Fibroblast of skin of right biceps (primary cell): ENCODE measurements around the gene MYH14.

Experiments used
- DNase-seq: peaks from one replicate; pipeline ENCODE4 v3.0.0-alpha.2; 2013

MYH14 gene

DNA sequence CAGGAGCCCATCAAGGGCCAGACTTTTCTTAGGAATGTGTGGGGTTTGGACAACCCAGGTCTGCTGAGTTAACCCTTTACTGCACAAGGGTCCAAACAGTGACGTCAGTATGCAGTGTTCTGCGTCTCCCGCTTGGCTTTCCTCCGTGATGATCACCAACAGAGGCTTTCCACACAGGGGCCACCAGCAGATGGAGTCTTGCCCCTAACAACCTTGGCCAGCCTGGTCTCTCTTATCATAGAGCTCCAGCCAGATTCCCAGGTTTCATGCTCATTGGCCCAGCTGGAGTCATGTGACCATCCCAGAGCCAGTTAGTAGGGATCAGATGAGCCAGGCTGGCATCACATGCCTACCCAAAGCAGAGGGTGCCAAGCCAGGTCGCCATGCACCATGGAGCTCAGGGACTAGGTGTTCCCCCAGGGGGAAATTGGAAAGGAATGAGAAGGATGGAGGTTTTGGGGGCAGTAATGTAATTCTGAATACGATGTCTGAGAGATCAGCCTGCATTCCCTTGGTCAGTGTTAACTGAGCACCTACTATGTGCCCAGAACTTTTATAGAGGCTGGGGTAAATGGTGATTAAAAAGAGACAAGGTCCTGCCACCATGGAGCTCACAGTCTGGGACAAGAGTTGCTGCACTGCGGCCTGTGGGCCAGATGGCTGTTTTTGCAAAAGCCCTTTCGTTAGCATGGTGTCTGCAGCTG, 61.2 kb downstream of the MYH14 start:
- no peak for DNase-seq

DNA sequence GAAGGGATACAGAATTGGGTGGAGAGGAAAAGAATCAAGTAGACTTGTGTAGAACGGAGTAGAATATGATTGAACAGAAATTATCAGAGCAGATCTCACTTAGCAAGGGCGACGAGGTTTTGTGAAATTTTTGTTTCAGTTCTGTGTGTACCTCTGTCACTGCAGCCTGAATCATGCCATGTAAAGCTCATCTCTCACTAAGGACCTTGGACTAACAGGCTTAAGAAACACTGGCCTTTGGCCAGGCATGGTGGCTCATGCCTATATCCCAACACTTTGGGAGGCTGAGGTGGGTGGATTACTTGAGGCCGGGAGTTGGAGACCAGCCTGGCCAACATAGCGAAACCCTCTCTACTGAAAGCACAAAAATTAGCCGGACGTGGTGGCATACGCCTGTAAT, 62.6 kb downstream of the MYH14 start:
- no peak for DNase-seq

GRCh38 chr19:50266896-50267295, 63.5 kb downstream of the MYH14 start:
- DNase-seq, result no peak

DNA sequence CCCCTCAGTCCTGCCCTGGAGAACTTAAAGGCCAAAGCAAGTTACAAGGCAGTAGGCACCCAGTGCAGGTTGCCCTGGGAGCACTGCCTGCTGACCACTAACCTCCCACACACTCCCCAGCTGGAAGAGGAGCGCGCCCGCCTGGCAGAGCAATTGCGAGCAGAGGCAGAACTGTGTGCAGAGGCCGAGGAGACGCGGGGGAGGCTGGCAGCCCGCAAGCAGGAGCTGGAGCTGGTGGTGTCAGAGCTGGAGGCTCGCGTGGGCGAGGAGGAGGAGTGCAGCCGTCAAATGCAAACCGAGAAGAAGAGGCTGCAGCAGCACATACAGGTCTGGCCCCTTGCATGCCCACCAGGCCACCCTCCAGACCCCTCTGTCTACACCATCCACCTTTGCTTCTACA, 64.6 kb downstream of the MYH14 start:
- no peak for DNase-seq

DNA sequence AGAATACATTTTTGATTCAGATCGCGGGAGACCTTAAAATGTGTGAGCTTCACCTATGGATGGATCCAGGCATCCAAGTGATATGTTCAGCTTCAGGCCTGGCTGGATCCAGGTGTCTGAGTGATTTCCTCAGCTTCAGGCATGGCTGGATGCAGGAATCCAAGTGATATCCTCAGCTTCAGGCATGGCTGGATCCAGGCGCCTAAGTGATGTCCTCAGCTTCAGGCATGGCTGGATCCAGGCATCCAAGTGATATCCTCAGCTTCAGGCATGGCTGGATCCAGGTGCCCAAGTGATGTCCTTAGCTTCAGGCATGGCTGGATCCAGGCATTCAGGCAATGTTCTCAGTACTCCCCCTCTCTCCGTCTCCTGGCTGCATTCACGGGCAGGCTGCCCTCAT, 65.1 kb downstream of the MYH14 start:
- DNase-seq, result no peak

DNA sequence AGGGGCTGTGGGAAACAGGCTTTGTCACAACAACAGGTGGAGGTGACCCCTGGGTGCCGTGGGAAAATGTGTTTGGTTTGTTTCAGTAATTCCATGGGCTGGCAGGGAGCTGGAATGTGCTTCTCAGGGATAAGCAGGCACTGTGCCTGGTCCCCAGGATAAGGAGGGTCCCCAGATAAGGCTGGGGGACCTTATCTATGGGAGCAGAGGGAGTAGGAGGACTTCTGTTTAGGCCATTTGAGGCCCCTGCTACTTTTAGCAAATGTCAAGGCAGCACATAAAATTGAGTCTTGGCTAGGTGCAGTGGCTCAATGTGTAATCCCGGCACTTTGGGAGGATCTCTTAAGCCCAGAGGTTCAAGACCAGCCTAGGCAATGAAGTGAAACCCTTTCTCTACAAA, 66.2 kb downstream of the MYH14 start:
- no peak for DNase-seq

DNA sequence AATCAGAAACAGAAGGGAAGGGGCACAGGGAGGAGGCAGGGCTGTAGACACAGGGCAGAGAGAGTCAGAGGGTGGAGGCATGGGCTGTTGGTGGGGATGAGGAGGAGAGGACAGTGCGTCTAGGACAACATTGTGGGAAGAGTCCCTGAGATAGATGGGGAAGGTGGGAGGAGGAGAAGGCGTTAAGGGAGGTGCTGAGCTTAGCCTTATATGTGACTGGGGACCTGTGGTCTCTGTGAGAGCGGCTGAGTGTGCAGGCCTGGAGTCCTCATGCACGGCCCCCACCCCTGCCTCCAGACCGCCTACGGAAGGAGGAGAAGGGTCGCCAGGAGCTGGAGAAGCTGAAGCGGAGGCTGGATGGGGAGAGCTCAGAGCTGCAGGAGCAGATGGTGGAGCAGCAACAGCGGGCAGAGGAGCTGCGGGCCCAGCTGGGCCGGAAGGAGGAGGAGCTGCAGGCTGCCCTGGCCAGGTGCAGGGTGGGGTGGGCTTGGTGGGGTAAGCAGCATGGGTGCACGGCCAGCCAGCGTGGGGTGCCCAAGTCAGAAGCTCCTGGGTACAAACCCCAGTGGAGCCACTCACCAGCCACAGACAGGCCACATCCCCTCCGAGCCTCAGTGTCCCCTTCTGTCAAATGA, 69.0 kb downstream of the MYH14 start:
- DNase-seq, result no peak

DNA sequence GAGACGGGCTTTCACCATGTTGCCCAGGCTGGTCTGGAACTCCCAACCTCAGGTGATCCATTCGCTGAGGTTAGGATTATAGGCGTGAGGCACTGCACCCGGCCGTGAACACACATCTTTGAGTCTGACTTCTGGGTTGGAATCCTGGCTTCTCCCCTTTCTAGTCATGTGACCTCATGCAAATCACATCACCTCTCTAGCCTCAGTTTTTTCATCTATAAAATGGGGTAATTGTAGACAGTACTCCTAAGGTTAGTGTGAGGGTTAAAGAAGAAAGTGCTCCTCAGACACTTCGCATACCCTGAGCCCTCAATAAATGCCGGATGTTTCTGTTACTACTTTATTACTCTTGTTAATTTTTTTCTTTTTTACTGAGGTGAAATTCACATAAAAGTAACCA, 70.4 kb downstream of the MYH14 start:
- DNase-seq, result no peak

- no peak for DNase-seq
Measured at GRCh38 chr19:50275577-50276368, 72.4 kb downstream of the MYH14 start.

DNA sequence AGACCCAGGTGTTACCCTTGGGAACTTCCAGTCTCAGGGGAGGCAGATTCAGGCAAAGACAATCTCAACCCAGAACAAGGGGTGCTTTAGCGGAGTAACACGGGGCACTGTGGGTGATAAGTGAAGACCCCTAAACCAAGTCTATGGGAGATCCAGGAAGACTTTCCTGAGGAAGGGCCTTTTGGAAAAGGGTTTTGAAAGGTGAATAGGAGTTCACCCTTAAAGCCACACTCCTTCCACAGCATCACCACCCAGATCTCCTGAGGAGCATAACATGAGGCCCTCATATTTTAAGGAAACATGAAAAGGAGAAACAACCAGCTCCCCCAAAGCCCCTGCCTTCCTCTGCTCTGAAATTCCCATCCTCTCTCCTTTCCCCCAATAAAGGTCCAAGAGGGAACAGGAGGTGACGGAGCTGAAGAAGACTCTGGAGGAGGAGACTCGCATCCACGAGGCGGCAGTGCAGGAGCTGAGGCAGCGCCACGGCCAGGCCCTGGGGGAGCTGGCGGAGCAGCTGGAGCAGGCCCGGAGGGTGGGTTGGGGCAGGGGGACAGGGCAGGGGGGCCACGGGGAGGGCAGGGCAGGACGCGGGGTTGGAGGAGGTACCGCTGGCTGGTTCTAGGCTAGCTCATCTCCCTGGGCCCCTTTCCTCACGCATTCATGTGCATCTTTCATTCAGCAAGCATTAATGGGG, 73.1 kb downstream of the MYH14 start:
- DNase-seq, result no peak

DNA sequence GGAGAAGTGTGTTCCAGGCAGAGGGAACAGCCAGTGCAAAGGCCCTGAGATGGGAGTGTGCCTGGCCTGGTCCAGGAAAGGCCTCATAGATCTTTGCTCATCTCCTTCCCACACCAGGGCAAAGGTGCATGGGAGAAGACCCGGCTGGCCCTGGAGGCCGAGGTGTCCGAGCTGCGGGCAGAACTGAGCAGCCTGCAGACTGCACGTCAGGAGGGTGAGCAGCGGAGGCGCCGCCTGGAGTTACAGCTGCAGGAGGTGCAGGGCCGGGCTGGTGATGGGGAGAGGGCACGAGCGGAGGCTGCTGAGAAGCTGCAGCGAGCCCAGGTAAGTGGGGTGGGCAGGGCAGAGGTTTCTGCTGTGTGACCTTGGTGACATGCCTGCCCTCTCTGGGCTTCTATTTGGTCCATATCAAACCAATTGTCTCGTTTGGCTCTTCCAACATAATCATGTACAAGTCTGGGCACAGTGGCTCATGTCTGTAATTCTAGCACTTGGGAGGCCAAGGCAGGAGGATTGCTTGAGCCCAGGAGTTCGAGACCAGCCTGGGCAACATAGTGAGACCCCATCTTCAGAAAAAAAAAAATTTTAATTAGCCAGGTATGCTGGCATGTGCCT, 74.7 kb downstream of the MYH14 start:
- DNase-seq, result no peak

GRCh38 chr19:50280074-50280473, 76.7 kb downstream of the MYH14 start:
- DNase-seq, result no peak

DNA sequence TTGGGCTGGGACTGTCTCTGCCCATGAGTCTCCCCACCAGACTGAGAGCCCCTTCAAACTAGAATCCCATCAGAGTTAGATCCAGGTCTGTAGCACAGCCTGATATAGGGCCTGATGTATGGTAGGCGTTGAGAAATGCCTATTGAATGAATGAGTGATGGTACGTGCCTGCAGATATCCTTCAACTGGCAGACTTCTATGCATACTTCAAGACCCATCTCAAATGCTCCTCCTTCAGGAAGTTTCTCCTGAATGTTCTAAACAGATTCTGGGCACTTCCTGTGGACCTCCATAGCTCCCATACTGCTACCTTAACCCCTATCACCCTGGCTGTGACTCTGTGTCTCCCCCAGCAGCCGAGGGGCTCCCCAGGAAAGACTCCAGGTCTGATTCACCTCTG, 77.6 kb downstream of the MYH14 start:
- no peak for DNase-seq

- no peak for DNase-seq
Measured at GRCh38 chr19:50281491-50281890, 78.1 kb downstream of the MYH14 start.

DNA sequence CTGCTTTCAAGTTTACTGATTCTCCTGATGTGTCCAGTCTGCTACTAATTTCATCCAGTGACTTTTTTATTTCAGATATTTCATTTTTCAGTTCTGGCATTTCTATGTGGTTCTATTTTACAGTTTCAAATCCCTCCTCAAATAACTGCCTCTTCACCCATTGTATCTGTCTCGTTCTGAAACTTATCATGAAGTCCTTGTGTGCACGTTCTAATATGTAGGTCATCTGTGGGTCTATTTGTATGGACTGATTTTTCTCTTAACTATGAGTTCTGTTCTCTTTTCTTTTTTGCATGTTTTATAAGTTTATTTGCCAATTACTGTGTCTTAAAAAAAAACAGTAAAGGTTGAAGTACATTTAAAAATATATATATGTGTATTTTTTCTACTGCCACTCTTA, 82.4 kb downstream of the MYH14 start:
- DNase-seq, result no peak

DNA sequence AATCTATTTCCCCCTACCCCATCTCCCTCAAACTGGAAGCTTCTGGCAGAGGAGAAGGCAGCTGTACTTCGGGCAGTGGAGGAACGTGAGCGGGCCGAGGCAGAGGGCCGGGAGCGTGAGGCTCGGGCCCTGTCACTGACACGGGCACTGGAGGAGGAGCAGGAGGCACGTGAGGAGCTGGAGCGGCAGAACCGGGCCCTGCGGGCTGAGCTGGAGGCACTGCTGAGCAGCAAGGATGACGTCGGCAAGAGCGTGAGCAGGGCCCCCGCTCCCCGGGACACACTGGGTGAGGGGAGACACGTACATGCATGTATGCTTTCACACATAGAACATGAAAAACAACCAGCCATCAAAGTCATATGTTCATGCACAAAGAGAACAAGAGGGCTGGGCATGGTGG, 83.0 kb downstream of the MYH14 start:
- DNase-seq, result no peak

DNA sequence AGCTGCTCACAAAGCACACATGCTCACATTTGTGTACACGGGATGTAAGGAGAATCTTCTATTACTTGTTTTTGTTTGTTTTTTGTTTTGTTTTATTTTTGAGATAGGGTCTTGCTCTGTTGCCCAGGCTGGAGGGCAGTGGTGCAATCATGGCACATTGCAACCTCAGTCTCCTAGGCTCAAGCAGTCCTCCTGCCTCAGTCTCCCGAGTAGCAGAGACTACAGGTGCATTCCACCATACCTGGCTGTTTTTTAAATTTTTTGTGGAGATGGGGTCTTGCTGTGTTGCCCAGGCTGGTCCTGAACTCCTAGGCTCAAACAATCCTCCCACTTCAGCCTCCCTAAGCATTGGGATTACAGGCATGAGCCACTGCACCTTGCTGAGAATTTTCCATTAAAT, 83.9 kb downstream of the MYH14 start:
- DNase-seq, result no peak

DNA sequence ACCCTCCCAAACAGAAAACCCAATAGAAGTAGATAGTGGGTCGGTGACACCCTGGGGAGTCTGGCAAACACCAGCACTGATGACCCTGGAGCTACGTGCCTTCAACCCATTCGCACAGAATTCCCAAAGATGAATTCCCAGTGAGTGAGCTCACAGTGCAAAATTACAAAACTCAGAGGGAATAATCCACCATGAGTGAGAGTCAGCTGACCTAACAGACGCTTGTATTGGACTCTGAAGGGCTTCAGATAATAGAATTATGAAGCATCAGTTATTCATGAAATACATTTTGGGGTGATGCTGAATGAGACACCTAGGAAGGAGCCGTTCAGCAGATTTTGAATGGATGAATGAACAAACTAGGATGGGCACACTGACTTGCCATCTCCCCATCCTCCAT, 85.5 kb downstream of the MYH14 start:
- DNase-seq, result no peak

DNA sequence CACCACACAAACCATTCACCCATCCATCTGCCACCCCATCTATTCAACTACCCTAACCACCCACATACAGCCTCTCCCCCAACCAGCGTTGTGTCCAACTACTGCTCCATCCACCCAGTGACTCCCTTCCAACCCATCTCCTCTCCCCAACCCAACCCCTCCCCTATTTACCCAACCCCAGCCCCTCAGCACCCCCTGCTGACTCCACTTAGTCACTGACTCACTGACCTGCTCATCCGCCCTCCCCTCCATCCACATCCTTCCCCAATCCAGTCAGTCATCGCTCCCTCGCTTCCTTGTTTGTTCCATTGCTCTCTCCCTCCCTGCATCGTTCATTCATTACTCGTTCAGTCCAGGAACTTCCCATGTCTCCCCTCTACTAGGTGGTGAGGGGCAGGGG, 86.6 kb downstream of the MYH14 start:
- DNase-seq, result no peak

- no peak for DNase-seq
Measured at GRCh38 chr19:50290775-50291174, 87.4 kb downstream of the MYH14 start.

GRCh38 chr19:50292216-50292827, 88.9 kb downstream of the MYH14 start:
- no peak for DNase-seq

DNA sequence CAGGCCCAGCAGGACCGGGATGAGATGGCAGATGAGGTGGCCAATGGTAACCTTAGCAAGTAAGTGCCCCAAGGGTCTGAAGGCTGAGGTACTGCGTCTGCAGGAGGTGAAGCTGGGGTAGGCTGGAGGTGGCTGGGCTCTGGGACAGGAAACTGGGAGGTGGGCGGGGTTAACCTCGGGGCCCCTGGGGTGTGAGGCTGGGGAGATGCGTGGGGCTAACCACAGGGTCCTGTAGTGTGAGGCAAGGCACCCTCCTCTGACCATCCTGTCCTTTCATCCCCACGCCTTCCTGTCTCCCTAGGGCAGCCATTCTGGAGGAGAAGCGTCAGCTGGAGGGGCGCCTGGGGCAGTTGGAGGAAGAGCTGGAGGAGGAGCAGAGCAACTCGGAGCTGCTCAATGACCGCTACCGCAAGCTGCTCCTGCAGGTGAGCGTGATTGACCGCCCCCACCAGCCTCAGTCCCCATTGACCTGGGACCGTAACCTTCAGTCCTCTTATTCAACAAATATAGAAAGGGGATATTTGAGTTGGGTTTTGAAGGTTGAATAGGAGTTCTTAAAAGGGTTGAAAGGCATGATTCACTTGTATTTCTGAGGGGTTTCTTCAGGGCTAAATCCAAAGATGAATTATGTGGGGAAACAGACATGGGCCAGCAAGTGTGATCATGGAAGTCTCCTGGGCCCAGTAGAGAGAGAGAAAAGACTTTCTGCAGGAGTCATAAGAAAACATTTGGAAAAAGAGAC, 90.0 kb downstream of the MYH14 start:
- DNase-seq, result no peak
